OCI-LY1 (cell line): ENCODE measurements around the gene ANKHD1.

ENCODE experiments used
- CTCF ChIP-seq: fragments of 200-600 bp; sonication (generic), shearing (Covaris generic); IDR thresholded peaks from 2 replicates; pipeline ENCODE4 v1.5.1; 2017; ENCODE audit warnings: mild to moderate bottlenecking, antibody characterized with exemption, low read length, moderate library complexity, mixed read lengths
- EZH2 ChIP-seq: fragments of 200-600 bp; sonication (generic), shearing (Covaris generic); IDR thresholded peaks from 2 replicates; pipeline ENCODE4 v1.8.0; 2017; ENCODE audit warnings: borderline replicate concordance, mixed run types, mild to moderate bottlenecking, antibody characterized with exemption, low read length, moderate library complexity, mixed read lengths

GRCh38 chr5:140356853-140357725 lies 44.5 kb upstream of the ANKHD1 start:
- TF ChIP-seq CTCF = no peak
- no peak for TF ChIP-seq EZH2
